A673 (cell line): ENCODE data around the gene HYAL2.

Source experiments
- CTCF ChIP-seq: fragments of 300-800, 200-600 bp; sonication (generic); conservative IDR thresholded peaks from 2 replicates; pipeline ENCODE4 v1.5.1; 2017; ENCODE audit warnings: low read depth, mild to moderate bottlenecking, antibody characterized with exemption, low read length, moderate library complexity, mixed read lengths
- EZH2 ChIP-seq: fragments of 200-600 bp; sonication (generic); IDR thresholded peaks from 2 replicates; pipeline ENCODE4 v1.6.1; 2017; ENCODE audit warnings: borderline replicate concordance, low read depth, mild to moderate bottlenecking, mixed read lengths, antibody characterized with exemption, low read length; ENCODE audit not compliant: poor library complexity, severe bottlenecking

GRCh38 chr3:50334339-50335075 lies 12.0 kb upstream of the HYAL2 start:
- TF ChIP-seq CTCF (no peak), EZH2 (no peak)
